Daoy (cell line): Measurements from ENCODE around the gene ATP8B3. TPM values are rescaled to one million over a fixed set of nuclear protein-coding genes. Genes with fewer than 3 reads are reported as not detected.

ENCODE experiments used
- DNase-seq: peaks from one replicate; pipeline ENCODE4 v3.0.0-alpha.2; 2015; ENCODE audit warnings: low read depth
- total RNA-seq: library from RNA; depleted of rRNA; stranded (reverse); fragments of >200 nt; shearing (Covaris generic); gene quantifications from 2 replicates; pipeline ENCODE4 v1.2.3, GENCODE V29; 2014; rRNA removed

The ATP8B3 gene
- total RNA-seq, 1 experiment from 2014 or later = 1.8 TPM

- DNase-seq = peak; percentile 75
Measured at GRCh38 chr19:1746401-1747284, 65.4 kb downstream of the ATP8B3 start.

DNA sequence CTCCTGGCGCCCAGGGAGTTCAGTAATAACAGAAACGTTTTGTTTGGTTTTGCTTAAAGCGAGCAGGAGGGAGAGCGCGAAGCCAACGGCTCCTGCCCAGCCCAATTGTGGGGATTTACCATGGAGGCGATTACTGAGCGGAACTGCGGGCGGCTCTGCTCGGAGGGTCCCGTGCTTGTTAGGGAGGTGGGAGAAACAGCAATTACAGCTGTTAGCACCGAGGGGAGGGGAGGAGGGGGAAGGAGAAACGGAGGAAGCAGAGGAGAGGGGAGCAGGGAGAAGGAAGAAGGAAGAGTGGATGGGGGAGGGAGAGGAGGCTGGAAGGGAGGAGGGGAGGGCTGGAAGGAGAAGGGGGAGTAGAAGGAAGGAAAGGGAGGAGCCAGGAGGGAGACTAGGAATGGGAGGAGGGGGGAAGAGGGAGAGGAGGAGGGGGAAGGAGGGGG, 66.5 kb downstream of the ATP8B3 start:
- DNase-seq = peak; percentile 49

DNA sequence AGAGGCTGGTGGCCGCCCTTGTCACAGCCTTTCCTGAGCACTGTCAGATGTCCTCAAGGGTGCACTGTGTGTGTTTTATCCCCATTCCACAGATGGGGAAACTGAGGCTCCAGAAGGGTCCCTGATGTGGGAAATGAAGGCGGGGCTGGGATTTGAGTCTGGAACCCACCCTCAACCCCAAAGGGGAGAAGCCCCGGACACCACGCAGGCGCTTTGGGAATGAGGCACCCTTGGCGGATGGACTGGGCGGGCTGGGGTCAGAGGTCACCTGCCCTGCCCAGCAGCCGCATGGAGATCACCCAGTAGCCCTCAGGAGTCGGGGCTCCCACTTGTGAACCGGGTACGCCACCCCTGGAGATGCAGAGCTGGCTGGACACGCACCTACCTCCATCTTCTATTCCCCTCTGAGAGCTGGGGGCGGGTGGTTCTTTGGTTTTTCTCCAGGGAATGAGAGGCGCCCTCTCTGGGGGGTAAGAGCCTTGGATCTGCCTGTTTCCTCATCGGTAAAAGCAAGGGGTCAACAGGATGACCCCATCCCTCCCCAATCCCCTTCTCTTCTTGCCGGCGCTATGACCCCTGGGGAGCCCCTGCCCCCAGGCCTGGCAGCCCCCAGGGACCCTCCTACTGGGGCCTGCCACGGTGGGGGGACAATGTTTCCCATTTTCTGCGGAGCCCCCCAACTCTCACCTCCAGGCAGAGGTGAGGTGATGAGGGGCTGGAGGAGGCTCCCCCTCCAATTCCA, 67.1 kb downstream of the ATP8B3 start:
- DNase-seq = no peak

GRCh38 chr19:1744133-1744665, 67.9 kb downstream of the ATP8B3 start:
- no peak for DNase-seq

DNA sequence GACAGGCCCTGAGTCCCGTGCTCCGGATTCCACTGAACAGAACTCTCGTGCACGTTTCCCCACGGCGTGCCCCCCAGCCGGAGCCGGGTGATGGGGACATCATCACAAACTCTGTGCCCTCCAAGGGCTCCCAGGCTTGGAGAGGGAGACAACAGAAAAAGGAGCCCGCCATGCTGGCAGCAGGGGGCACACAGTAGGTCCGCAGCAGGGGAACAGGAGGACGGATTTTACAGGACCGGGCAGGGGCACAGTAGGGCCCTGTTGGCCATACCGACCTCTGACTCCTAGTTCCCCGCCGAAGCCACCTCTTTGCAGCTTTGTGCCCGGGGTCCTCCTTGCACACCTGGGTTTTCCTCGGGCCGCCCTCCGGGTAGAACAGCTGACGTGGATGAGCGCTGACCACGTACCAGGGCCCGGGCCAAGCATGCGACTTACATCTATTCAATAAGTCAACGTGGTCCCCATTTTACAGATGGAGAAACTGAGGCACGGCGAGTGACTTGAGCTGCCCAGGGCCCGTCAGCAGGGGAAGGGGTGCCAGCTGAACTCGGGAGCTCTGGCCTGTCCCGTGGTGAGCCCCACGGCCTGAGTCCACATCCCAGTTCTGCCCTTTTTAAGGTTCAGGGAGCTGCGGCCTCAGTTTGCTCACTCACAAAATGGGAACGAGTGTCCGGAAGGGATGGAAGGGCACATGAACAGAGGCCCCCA, 68.9 kb downstream of the ATP8B3 start:
- DNase-seq = no peak

GRCh38 chr19:1739960-1740629, 72.0 kb downstream of the ATP8B3 start:
- no peak for DNase-seq

DNA sequence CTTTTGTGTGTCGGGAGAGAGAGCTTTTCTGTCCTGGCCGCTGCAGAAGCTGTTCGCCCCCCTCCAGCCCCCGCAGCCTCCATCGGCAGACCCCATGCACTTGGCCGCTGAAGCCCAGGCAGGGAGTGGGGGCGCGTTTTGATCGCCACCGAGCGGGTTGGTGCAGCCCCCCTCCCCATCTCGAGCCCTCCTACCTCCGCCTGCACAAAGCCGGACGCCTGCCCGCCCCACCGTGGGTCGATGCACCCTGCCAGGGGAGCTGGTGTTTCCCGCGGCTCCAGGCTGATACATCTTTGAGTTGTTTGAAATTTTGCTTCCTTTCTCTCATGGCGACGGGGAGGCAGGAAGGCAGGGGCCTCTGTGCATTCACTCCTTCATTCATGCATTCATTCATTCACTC, 75.1 kb downstream of the ATP8B3 start:
- DNase-seq = no peak

DNA sequence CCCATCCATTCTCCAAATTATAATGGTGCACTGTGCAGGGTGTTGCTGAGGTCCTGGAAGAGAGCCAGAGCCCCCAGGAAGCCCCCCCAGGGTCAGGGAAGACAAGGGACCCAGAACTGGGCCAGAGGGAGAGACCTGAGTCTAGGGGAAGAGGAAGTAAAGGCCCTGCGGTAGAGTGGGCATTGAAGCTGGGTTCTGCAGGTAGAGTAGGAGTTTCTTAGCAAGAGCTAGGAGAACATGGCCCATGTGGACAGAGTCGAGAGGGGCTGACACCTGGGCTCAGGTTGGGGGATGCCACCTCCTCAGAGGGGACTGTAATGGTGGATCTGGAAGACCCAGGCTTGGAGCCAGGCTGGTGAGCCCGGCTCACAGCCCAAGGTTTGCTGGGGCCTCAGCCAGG, 75.8 kb downstream of the ATP8B3 start:
- DNase-seq = no peak

- no peak for DNase-seq
Measured at GRCh38 chr19:1734321-1734966, 77.6 kb downstream of the ATP8B3 start.

Other genes with a start within 250 kb of the ATP8B3 start
- gene MEX3D, start 244.0 kb downstream of the ATP8B3 start, total RNA-seq = 71.4 and 72.7 TPM in 2 replicates
- 115 and 130 TPM in 2 replicates for gene MBD3, start 219.4 kb downstream of the ATP8B3 start, total RNA-seq
- gene UQCR11, start 206.8 kb downstream of the ATP8B3 start, total RNA-seq = 84.4 and 85.5 TPM in 2 replicates
- gene TCF3, start 159.7 kb downstream of the ATP8B3 start, total RNA-seq = 91.7 and 92.8 TPM in 2 replicates
- not detected in 2 replicates for gene ONECUT3, start 58.8 kb downstream of the ATP8B3 start, total RNA-seq
- 8.1 and 11.3 TPM in 2 replicates for gene REXO1, start 36.2 kb upstream of the ATP8B3 start, total RNA-seq
- gene KLF16, start 51.3 kb upstream of the ATP8B3 start, total RNA-seq = 5.5 and 5.7 TPM in 2 replicates
- gene ABHD17A, start 73.2 kb upstream of the ATP8B3 start, total RNA-seq = 66.9 and 76.5 TPM in 2 replicates
- gene ADAT3, start 93.1 kb upstream of the ATP8B3 start, total RNA-seq = 4.0 and 11.1 TPM in 2 replicates
- 51.6 and 65.8 TPM in 2 replicates for gene SCAMP4, start 93.1 kb upstream of the ATP8B3 start, total RNA-seq
- gene CSNK1G2, start 128.9 kb upstream of the ATP8B3 start, total RNA-seq = 53.9 and 54.1 TPM in 2 replicates
- gene BTBD2, start 203.4 kb upstream of the ATP8B3 start, total RNA-seq = 18.2 and 19.9 TPM in 2 replicates
- 31.3 and 33.9 TPM in 2 replicates for gene MKNK2, start 239.0 kb upstream of the ATP8B3 start, total RNA-seq